ENCODE measurements around the gene SPIC. TPM values are rescaled to one million over a fixed set of nuclear protein-coding genes. Genes with fewer than 3 reads are reported as not detected.
A peak's percentile ranks its signal among the peaks of the same experiment; 100 is the strongest.

Gene SPIC
- polyA plus RNA-seq, 1 experiment = not detected

- Histone ChIP-seq H3K27ac (ENCODE audit: low read depth, low read length) (no peak overlapping the region), H3K27me3 (ENCODE audit: control insufficient read depth, insufficient read depth, low read length) (no peaks in the 10 kb centered on the region), H3K9me3 (ENCODE audit: control insufficient read depth, insufficient read depth, low read length) (no peaks in the 10 kb centered on the region), H3K4me3 (ENCODE audit: low read depth, low read length) (no peak overlapping the region)
- POLR2A ChIA-PET = no interaction called here
- CTCF ChIA-PET = no interaction called here
- no peak for DNase-seq (ENCODE audit: low read depth, low spot score)
- TF ChIP-seq CTCF (IDR thresholded peaks at IDR 0.05; ENCODE audit: low read depth, low read length) = no peak
Measured at GRCh38 chr12:101521136-101521535, 46.0 kb downstream of the SPIC start.

DNA sequence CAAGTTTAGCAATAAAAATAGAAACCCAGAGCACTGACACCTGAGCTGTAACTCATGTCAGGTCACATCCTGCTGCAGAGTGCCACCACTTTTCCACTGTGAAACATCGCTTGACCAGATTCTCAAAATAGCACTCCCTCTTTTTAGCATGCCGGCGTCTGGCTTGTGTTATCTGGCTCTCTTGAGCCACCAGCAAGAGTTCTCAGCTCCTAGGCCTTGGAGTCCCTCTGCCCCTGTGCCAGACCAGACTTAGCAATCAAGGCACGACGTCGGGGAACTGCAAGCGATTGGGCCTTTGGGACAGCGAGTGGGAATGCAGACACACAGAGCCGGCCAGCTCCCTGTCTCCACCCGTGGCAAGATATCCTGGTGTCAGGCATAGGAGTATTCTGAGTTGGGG, 52.5 kb downstream of the SPIC start:
- Histone ChIP-seq H3K27me3 (ENCODE audit: control insufficient read depth, insufficient read depth, low read length) (no peaks in the 10 kb centered on the region), H3K27ac (ENCODE audit: low read depth, low read length) (peak overlapping the region; percentile 2), H3K9me3 (ENCODE audit: control insufficient read depth, insufficient read depth, low read length) (no peaks in the 10 kb centered on the region; the same call in 1 of the 2 replicates), H3K4me3 (ENCODE audit: low read depth, low read length) (no peak overlapping the region)
- DNase-seq (ENCODE audit: low read depth, low spot score) = no peak
- TF ChIP-seq CTCF (IDR thresholded peaks at IDR 0.05; ENCODE audit: low read depth, low read length) = no peak
- POLR2A ChIA-PET = no interaction called here
- CTCF ChIA-PET = no interaction called here

DNA sequence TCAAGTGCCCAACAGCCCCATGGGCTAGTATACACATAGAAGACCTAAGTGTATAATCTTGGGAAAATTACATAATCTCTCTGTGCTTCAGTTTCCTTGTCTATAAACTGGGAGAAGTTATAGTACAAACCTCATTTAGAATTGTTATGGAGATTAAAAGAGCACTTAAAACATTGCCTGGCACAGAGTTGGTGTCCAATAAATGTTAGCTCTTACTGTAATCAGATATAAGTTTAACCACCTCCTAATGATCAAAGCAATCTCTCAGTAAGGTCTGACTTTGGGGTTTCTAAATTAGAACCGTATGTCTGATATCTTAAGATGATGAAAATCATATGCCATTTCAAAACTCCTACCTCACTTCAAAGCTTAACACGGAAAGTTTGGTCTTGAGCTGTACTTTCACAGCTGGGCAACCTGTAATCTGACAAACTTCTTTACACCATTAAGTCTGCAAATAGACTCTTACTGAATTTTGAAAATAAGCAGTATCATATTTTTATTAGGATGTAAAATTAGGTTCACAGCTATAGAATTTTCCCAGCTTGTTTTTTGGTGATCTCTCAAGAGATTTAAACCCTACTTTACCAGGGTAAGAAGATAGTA, 61.0 kb downstream of the SPIC start:
- Histone ChIP-seq H3K27ac (ENCODE audit: low read depth, low read length) (no peak overlapping the region), H3K4me3 (ENCODE audit: low read depth, low read length) (no peak overlapping the region), H3K27me3 (ENCODE audit: control insufficient read depth, insufficient read depth, low read length) (no peaks in the 10 kb centered on the region), H3K9me3 (ENCODE audit: control insufficient read depth, insufficient read depth, low read length) (no peaks in the 10 kb centered on the region)
- no peak for TF ChIP-seq CTCF (IDR thresholded peaks at IDR 0.05; ENCODE audit: low read depth, low read length)
- no peak for DNase-seq (ENCODE audit: low read depth, low spot score)
- ChIA-PET CTCF (no interaction called here), POLR2A (no interaction called here)

Small RNA genes lying within 50 kb of the gene (small RNA-seq; reads per million reads assigned to genes)
- gene RF00019 (ENCODE audit: insufficient read length, low read depth) = not detected
- gene RNA5SP367 (ENCODE audit: insufficient read length, low read depth) = not detected
- gene RNU5E-5P (ENCODE audit: insufficient read length, low read depth) = not detected

Other genes with a start within 250 kb of the SPIC start
- 10.5 and 14.5 TPM in 2 replicates for gene UTP20, start 195.2 kb upstream of the SPIC start, polyA plus RNA-seq (2011; rRNA removed)
- gene ARL1, start 67.6 kb upstream of the SPIC start, polyA plus RNA-seq (2011; rRNA removed) = 171 and 204 TPM in 2 replicates
- gene MYBPC1, start 119.6 kb downstream of the SPIC start, polyA plus RNA-seq (2011; rRNA removed) = not detected in 2 replicates
- gene CHPT1, start 222.3 kb downstream of the SPIC start, polyA plus RNA-seq (2011; rRNA removed) = 19.4 and 26.9 TPM in 2 replicates

Data from AG04450 (cell line).